NCI-H1930 (cell line): ENCODE data around the gene C9orf78.

Experiments used
- DNase-seq, 2 experiments: peaks; one replicate each; lab custom pipeline; 2025; lab: John Stamatoyannopoulos, UW

The C9orf78 gene

GRCh38 chr9:129841071-129841470 lies 6.0 kb upstream of the C9orf78 start:
- DNase-seq, result no peak

DNA sequence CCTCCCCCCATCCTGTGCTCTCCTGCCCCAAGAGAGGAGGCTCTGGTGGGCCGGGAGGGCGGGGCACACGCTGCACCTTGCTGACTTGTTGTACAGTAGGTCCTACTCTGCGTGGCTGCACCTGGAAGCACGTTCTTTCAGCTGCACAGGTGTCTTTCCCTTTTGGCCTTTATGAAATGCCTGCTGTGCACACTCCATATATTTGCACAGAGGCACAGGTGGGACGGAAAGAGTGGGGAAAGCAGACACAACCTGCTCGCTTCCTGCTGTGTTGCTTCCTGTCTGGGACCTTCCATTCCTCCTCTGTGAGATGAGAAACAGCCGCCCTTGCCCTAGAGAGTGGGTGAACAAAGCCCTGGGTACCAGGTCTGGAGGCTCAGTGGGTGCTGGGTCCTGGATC lies 5.0 kb upstream of the C9orf78 start:
- DNase-seq, result peak in 1 of 2 experiments; percentile 49

DNA sequence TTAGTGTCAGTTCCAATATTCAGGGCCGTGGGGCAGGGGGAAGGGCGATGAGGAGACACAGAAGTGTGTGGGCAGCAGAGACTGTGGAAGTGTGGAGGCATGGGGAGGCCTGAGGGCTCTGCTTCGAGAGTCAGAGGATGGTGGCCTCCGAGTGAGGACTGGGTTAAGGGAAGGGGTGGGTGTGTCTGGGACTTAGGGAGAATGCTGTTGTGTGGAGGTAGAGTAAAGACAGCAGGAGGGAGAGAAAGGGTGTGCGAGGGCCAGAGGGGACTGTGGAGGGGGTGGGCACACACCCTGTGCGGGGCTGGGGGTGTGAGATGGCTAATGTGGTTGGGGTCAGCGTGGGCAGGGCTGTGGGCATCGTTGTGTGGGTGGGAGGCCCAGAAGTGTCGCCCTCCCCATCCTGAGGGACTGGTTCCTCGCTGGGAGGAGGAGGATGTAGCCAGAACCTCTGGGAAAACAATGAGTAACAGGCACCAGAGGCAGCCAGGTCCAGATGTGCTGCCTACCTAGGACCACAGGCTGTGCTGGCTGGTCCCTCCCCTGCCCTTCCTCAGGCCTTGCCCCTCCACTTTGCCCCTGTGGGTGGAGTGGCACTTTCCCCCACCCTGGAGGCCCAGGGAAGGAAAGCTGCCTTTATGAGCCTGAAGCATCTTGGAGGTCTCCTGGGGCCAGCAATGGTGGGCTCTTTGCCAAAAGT lies 4.4 kb upstream of the C9orf78 start:
- DNase-seq, result no peak

GRCh38 chr9:129838707-129839259 lies 3.7 kb upstream of the C9orf78 start:
- no peak for DNase-seq

DNA sequence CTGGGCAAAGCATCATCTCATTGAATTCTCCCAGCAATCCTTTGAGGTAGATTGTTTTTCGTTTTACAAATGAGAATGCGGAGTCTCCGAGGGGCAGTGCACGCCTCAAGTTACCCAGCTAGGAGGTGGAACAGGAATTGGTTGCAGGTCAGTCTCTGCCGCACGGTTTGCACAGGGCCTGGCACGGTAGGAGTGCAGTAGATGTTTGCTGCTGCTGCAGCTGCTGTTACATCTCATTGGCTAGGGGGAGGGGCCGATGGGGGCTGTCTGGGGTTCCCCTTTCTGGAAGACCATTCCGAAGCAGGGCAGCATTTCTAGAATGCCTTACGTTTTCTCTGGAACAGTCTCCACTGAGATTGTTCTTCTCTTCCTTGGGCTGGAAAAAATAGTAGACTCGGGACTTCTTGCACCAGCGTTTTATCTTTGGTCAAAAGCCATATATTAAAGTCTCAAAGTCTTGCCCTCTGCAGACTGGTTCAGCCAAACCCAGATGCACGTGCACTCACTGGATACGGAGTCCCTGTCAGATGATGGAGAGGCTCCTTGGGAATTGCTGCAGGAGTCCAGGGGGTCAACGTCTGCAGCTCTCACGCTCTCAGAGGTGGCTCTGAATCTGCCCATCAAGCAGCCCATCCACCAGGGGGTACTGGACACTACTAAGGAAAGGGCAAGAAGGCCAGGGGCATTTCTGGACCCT lies 1.4 kb upstream of the C9orf78 start:
- no peak for DNase-seq

- DNase-seq, result no peak
Measured at GRCh38 chr9:129835860-129836223, 767 bp upstream of the C9orf78 start.

- DNase-seq, result no peak
Measured at GRCh38 chr9:129834489-129835127, 467 bp downstream of the C9orf78 start.

- DNase-seq, result no peak
Measured at GRCh38 chr9:129832982-129833381, 2.1 kb downstream of the C9orf78 start.

DNA sequence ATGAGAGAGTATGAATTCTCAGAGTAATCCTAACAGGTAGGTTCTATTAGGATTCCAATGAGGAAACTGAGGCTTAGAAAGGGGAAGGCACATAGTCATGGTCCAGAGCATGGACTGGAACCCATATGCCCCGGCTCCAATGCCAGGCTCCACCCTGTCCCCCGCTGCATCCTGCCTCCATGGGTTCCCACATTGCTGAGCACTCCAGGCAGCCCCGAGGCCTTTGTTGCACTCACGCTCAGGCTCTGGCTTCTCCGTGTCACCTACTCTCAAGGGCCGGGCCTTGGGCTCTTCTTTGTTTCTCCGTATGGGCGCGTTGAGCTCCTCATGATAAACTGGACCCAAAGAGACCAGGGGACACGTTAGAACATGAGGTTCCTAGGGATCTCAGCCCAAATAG lies 6.1 kb downstream of the C9orf78 start:
- no peak for DNase-seq

DNA sequence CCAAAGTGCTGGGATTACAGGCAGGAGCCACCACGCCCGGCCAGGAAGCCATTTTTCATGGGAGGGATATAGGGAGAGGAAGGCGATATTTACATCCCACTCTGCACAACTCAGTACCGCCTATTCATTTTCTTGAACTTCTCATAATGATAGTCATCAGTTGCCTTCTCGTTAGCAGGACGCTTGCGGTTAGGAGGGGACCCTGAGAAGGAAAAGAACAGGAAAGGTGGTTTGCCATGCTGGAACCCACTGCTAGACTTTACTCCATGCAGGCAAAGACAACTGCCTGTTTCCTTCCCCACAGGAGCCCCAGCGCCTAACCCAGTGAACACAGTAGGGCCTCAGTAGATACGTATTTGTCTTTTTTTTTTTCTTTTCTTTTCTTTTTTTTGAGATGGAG lies 7.0 kb downstream of the C9orf78 start:
- no peak for DNase-seq

- no peak for DNase-seq
Measured at GRCh38 chr9:129826759-129827158, 8.3 kb downstream of the C9orf78 start.

DNA sequence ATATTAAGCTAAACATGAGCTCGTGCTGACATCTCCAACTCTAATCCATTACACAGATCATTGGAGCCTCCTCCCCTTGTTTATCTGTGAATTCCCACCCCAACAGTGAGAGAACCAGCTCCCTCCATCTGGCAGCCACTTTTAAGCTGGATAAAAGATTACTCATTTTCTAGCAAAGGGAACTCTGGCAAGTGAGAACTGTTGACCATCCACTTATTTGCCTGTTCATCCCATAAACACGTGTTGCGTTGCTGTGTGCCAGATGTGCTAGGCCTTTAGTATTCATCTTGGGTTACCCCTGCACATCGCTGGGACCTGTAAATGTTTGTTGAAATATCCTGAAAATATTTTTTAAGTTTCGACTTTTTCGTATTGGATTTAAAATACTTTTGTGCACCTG lies 8.7 kb downstream of the C9orf78 start:
- no peak for DNase-seq

- DNase-seq, result peak; percentile 84 to 85
Measured at GRCh38 chr9:129823935-129824601, 11.0 kb downstream of the C9orf78 start, which contains the start of gene TOR1A. Gene TOR1A (minus strand): TSS chr9:129824136. CDS start chr9:129824085, 51 bp downstream.

- DNase-seq, result no peak
Measured at GRCh38 chr9:129823542-129823934, 11.5 kb downstream of the C9orf78 start.

DNA sequence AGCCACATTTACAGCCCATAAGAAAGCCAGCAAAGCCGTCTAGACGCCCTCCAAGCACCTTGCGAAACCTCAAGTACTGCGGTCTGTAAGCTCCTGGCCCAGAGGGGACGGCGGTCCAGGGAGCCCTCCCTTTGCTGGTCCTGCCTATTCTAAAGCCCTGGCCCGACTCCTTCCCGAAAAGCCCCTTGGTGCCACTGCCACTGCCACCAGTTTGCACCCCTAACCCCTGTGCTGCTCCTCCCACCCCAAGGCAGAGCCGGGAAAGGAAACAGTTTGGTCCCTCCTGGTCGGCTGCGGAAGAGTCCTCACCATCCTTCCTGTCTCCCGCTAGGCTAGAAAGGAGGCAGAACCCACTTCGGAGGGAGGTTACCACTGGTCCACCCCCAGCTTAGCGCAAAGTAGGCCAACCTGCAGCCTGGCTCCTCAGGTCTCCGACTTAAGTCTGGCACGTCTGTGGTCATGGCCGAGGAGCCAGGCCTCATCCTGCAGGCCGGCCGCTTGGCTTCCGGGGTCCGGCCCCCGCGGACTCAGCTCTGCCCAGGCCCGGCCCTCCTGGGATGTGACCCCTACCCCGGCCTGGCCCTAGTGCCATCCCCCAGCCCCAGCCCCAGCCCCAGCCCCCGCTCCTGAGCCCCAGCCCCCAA lies 12.1 kb downstream of the C9orf78 start:
- no peak for DNase-seq

DNA sequence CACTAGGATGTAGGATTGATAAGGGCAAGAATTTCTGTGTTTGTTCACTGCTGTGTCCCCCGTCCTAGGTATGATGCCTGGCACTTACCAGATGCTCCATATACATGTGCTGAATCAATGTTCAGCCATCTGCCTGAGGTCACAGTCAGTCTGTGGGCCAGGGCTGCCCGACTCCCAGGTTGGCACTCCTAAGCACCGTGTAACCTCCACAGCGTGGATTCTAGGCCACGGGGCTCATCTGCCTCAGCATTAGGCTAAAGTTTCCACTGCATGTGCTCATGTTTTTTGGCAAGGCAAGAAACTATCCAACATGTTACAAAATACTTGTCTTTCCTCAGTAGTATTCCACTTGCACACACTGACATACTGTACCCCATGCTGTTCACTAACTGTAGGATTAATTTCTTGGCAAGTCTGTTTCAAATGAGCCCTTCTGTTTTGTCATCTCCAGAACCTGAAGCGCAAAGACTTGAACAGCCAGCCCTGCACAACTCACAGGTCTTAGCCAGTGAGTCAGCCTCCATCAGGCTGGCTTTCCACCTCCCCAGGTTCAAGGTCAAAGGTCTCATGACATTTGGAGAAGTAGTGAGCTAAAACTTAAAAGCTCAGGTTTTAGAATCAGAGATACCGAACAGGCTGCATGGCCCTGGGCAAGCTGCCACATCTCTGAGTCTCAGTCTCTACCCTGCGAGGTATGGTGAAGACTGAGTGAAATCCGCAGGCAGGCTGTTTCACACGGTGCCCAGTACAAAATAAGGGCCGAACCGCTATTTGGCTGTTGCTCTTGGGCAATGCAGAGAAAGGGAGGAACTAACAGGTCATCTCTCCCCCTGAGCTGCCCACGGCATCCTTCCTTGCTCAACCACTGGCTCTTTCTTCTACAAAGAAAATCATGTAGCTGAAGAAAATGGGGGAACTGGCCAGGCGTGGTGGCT lies 18.3 kb downstream of the C9orf78 start:
- no peak for DNase-seq

DNA sequence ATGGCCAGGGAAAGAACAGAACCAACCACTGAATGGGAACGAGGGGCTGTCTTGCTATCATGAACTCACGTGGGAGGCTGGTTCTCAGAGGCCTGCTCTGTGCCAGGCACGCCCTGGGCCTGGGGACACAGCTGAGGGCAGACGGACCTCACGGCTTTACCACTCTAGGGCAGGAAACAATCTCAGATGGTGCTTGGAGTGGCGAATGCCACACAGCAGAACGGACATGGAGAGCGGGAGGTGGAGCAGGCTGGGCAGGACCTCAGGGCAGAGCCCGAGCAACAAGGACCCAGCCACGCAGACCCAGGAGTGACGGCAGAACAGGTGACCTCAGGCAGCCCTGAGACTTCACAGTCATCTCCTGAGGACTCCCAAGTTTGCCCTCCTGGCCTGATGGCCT lies 19.8 kb downstream of the C9orf78 start:
- no peak for DNase-seq

GRCh38 chr9:129814432-129815223 lies 20.4 kb downstream of the C9orf78 start:
- DNase-seq, result no peak

DNA sequence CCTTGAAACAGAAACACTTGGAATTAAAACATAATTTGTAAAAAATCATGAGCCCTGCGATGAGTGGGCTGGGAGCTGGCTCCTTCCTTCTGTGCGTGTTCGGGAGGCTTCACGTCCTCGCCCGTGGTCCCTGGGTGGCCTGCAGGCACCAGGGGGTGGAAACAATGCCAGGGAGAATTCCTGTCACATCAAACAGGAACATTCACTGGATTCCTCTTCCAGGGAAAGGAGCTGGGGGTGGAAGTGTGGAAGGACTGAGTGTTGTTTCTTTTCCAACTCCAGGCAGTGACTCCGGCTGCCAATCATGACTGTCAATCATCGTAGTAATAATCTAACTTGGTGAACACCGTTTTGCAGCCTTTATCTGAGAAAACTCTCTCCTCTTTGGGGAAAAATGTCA lies 21.4 kb downstream of the C9orf78 start:
- DNase-seq, result no peak

- DNase-seq, result no peak
Measured at GRCh38 chr9:129812385-129812784, 22.7 kb downstream of the C9orf78 start.
